HEK293T (cell line): ENCODE results near the gene ACBD6.

ENCODE experiments used
- CTCF ChIA-PET: fragments of 350-600 bp; formaldehyde crosslinking; extraction: SDS; loops from one replicate; lab custom pipeline; 2021; ENCODE audit warnings: antibody characterized with exemption, inconsistent platforms; lab: Yijun Ruan, JAX
- POLR2A ChIA-PET: fragments of 350-600 bp; formaldehyde crosslinking; extraction: SDS; loops from one replicate; lab custom pipeline; 2020; ENCODE audit warnings: antibody characterized with exemption, inconsistent platforms; lab: Yijun Ruan, JAX
- DNase-seq: peaks from one replicate; pipeline ENCODE4 v3.0.0; 2012; ENCODE audit warnings: mixed read lengths; ENCODE audit errors: extremely low spot score
- ARNT ChIP-seq: fragments of 450-650 bp; IDR thresholded peaks from 2 replicates; pipeline ENCODE4 v1.6.1; 2017; ENCODE audit warnings: mild to moderate bottlenecking
- BHLHE40 ChIP-seq: fragments of 450-650 bp; IDR thresholded peaks from 2 replicates; pipeline ENCODE4 v1.6.1; 2016; ENCODE audit warnings: mild to moderate bottlenecking, moderate library complexity, borderline replicate concordance
- CTBP1 ChIP-seq: fragments of 450-650 bp; IDR thresholded peaks from 2 replicates; pipeline ENCODE4 v1.6.1; 2016; ENCODE audit warnings: borderline replicate concordance
- ELF4 ChIP-seq: fragments of 450-650 bp; IDR thresholded peaks from 2 replicates; pipeline ENCODE4 v1.6.1; 2017; ENCODE audit warnings: antibody characterized with exemption
- FOXA1 ChIP-seq: fragments of 450-650 bp; IDR thresholded peaks from 2 replicates; pipeline ENCODE4 v1.6.1; 2016; ENCODE audit warnings: mild to moderate bottlenecking
- FOXK2 ChIP-seq: fragments of 450-650 bp; IDR thresholded peaks from 2 replicates; pipeline ENCODE4 v1.6.1; 2016; ENCODE audit warnings: mild to moderate bottlenecking
- FOXM1 ChIP-seq: fragments of 450-650 bp; IDR thresholded peaks from 2 replicates; pipeline ENCODE4 v1.6.1; 2017; ENCODE audit warnings: mild to moderate bottlenecking, borderline replicate concordance
- HDGF ChIP-seq: fragments of 450-650 bp; IDR thresholded peaks from 2 replicates; pipeline ENCODE4 v1.6.1; 2017; ENCODE audit warnings: antibody characterized with exemption, borderline replicate concordance
- L3MBTL2 ChIP-seq: fragments of 450-650 bp; conservative IDR thresholded peaks from 2 replicates; pipeline ENCODE4 v1.6.1; 2016; ENCODE audit warnings: mild to moderate bottlenecking
- LEF1 ChIP-seq: fragments of 450-650 bp; IDR thresholded peaks from 2 replicates; pipeline ENCODE4 v1.6.1; 2017; ENCODE audit warnings: mild to moderate bottlenecking, borderline replicate concordance
- NFRKB ChIP-seq: fragments of 450-650 bp; IDR thresholded peaks from 2 replicates; pipeline ENCODE4 v1.6.1; 2016; ENCODE audit warnings: mild to moderate bottlenecking, moderate library complexity
- PKNOX1 ChIP-seq: fragments of 450-650 bp; IDR thresholded peaks from 2 replicates; pipeline ENCODE4 v1.6.1; 2016
- SP1 ChIP-seq: fragments of 450-650 bp; IDR thresholded peaks from 2 replicates; pipeline ENCODE4 v1.6.1; 2017
- SUZ12 ChIP-seq: fragments of 450-650 bp; IDR thresholded peaks from 2 replicates; pipeline ENCODE4 v1.6.1; 2016; ENCODE audit warnings: mild to moderate bottlenecking
- TARDBP ChIP-seq: fragments of 450-650 bp; IDR thresholded peaks from 2 replicates; pipeline ENCODE4 v1.6.1; 2016
- ZNF384 ChIP-seq: fragments of 450-650 bp; IDR thresholded peaks from 2 replicates; pipeline ENCODE4 v1.6.1; 2016

The ACBD6 gene

GRCh38 chr1:180505732-180506335 lies 3.5 kb upstream of the ACBD6 start:
- CTCF ChIA-PET, result interaction anchor here (0.7 to 0.9 kb wide), 2 partner anchors 10 to 23 kb away, joined by 3 to 10 read pairs; no protein-coding TSS in a partner anchor

GRCh38 chr1:180504186-180504585 lies 1.8 kb upstream of the ACBD6 start:
- TF ChIP-seq SUZ12 (no peak), FOXM1 (no peak), HDGF (no peak), FOXK2 (no peak), TARDBP (no peak), NFRKB (no peak), ARNT (no peak), L3MBTL2 (no peak), BHLHE40 (no peak), ELF4 (no peak), ZNF384 (no peak), FOXA1 (no peak), CTBP1 (no peak), PKNOX1 (no peak), SP1 (no peak), LEF1 (no peak)
- ChIA-PET POLR2A (no interaction called here), CTCF (interaction anchor here (4.2 kb wide), 1 partner anchor 12 kb away, joined by 18 read pairs; no protein-coding TSS in a partner anchor)
- no peak for DNase-seq

More at GRCh38 chr1:180505732-180506335, 3.5 kb upstream of the ACBD6 start:
- no peak for DNase-seq
- POLR2A ChIA-PET, result interaction anchor here (1.4 kb wide), 1 partner anchor 10 kb away, joined by 3 read pairs; no protein-coding TSS in a partner anchor
- TF ChIP-seq PKNOX1 (no peak), TARDBP (no peak), FOXA1 (no peak), SUZ12 (no peak)

GRCh38 chr1:180503280-180503862 lies 994 bp upstream of the ACBD6 start:
- ChIA-PET CTCF (interaction anchor here (4.2 kb wide), 1 partner anchor 12 kb away, joined by 18 read pairs; no protein-coding TSS in a partner anchor), POLR2A (interaction anchor here (0.8 to 2.5 kb wide), 7 partner anchors 11 to 588 kb away, joined by 3 to 46 read pairs (median 8); partner anchors contain the start of gene STX6)
- TF ChIP-seq LEF1, result no peak
- no peak for TF ChIP-seq SUZ12
- no peak for TF ChIP-seq ELF4
- no peak for TF ChIP-seq NFRKB
- no peak for TF ChIP-seq FOXA1
- no peak for TF ChIP-seq SP1
- TF ChIP-seq CTBP1, result no peak
- TF ChIP-seq FOXM1, result no peak
- no peak for TF ChIP-seq TARDBP
- TF ChIP-seq ARNT, result no peak
- TF ChIP-seq ZNF384, result no peak
- TF ChIP-seq L3MBTL2, result no peak
- TF ChIP-seq HDGF, result no peak
- no peak for TF ChIP-seq FOXK2
- no peak for TF ChIP-seq PKNOX1
- DNase-seq, result no peak

- ChIA-PET POLR2A (interaction anchor here (0.6 to 2.5 kb wide), 24 partner anchors 9 to 796 kb away, joined by 3 to 46 read pairs (median 5); partner anchors contain the start of genes STX6 and XPR1), CTCF (interaction anchor here (4.2 kb wide), 1 partner anchor 14 kb away, joined by 18 read pairs; no protein-coding TSS in a partner anchor)
- TF ChIP-seq ARNT (no peak), FOXA1 (no peak), PKNOX1 (no peak), SP1 (no peak), FOXK2 (no peak), ELF4 (no peak), LEF1 (no peak)
- peak; percentile 75 for DNase-seq
These were observed 464 bp downstream of the ACBD6 start for GRCh38 chr1:180501865-180502360.

- peak; percentile 71 for TF ChIP-seq ZNF384
- no peak for TF ChIP-seq CTBP1
- TF ChIP-seq LEF1, result no peak
- POLR2A ChIA-PET, result interaction anchor here (2.3 kb wide), 1 partner anchor 11 kb away, joined by 11 read pairs; no protein-coding TSS in a partner anchor
- no peak for DNase-seq
- CTCF ChIA-PET, result interaction anchor here (0.9 to 4.2 kb wide), 2 partner anchors 8 to 15 kb away, joined by 3 to 18 read pairs; no protein-coding TSS in a partner anchor
These were observed 1.7 kb downstream of the ACBD6 start for GRCh38 chr1:180500689-180501088.
